Caki2 (cell line): ENCODE measurements around the gene CNGA3. TPM values are rescaled to one million over a fixed set of nuclear protein-coding genes. Genes with fewer than 3 reads are reported as not detected.

Experiments used
- total RNA-seq: library from RNA; depleted of rRNA; stranded (reverse); fragments of >200 nt; shearing (Covaris generic); gene quantifications from 2 replicates; pipeline ENCODE4 v1.2.3, GENCODE V29; 2014; ENCODE audit warnings: low replicate concordance; rRNA removed

CNGA3 gene
- total RNA-seq, 1 experiment from 2014 or later = not detected

Other genes starting within 250 kb of the CNGA3 start
- gene INPP4A, start 98.4 kb downstream of the CNGA3 start, total RNA-seq = 8.9 and 19.0 TPM in 2 replicates